Uterus (tissue), 2 donors: ENCODE results near the gene ZC3H7A.

Experiments
- CTCF ChIP-seq, 4 experiments: fragments of 200-600 bp in 2 of 4; fragments of 450-650 bp in 2 of 4; sonication (generic) in 2 of 4; IDR thresholded peaks; one replicate each; pipeline ENCODE4 v1.5.1; 2016 to 2019; ENCODE audit warnings: antibody characterized with exemption in 4 of 4, mild to moderate bottlenecking in 2 of 4, moderate library complexity in 1 of 4
- POLR2A ChIP-seq, 2 donors: fragments of 450-650 bp; IDR thresholded peaks; one replicate each; pipeline ENCODE4 v1.6.1; 2016; ENCODE audit warnings: antibody characterized with exemption in 2 of 2, mild to moderate bottlenecking in 1 of 2, moderate library complexity in 1 of 2

- TF ChIP-seq CTCF (IDR thresholded peaks at IDR 0.05) = no peak
- TF ChIP-seq POLR2A (IDR thresholded peaks at IDR 0.05) = no peak
These were observed 40.8 kb downstream of the ZC3H7A start for GRCh38 chr16:11756248-11756647.
